Panc1 (cell line): ENCODE data around the gene GCFC2. TPM values are rescaled to one million over a fixed set of nuclear protein-coding genes. Genes with fewer than 3 reads are reported as not detected.

Source experiments
- ATAC-seq: fragments of 200-7000 bp; cut with Tn5 transposase; 2 replicates; pipeline ENCODE4 v1.9.1; 2020; ENCODE audit warnings: mild to moderate bottlenecking, moderate library complexity
- Bru-seq: library from RNA; stranded (reverse); fragments of 400-500 nt; gene quantifications from one replicate; lab custom pipeline; 2021; lab: Mats Ljungman, UMichigan
- BruChase-seq, 2 experiments: library from RNA; stranded (reverse); fragments of 400-500 nt; gene quantifications; one replicate each; lab custom pipeline; 2021; lab: Mats Ljungman, UMichigan
- BruUV-seq: library from RNA; stranded (reverse); fragments of 400-500 nt; replicated peaks from 2 replicates; lab custom pipeline; 2021; lab: Mats Ljungman, UMichigan
- CTCF ChIA-PET: fragments of 300-600 bp; sonication (Branson Sonifier 250); formaldehyde crosslinking; loops from one replicate; lab custom pipeline; 2022; ENCODE audit warnings: antibody characterized with exemption; lab: Charles Lee
- POLR2A ChIA-PET: fragments of 300-600 bp; sonication (Branson Sonifier 250); formaldehyde crosslinking; loops from one replicate; lab custom pipeline; 2022; ENCODE audit warnings: antibody characterized with exemption; lab: Charles Lee
- DNase-seq: peaks from one replicate; pipeline ENCODE4 v3.0.0-alpha.2; 2010; ENCODE audit warnings: low read depth, low spot score
- H3K27ac ChIP-seq: 2 replicates; pipeline ENCODE4 v1.5.1; 2011; ENCODE audit warnings: mild to moderate bottlenecking, low read length, inconsistent platforms
- H3K27me3 ChIP-seq: fragments of 200-500 bp; sonication (Bioruptor generic); 2 replicates; pipeline ENCODE4 v1.6.0; 2014; ENCODE audit warnings: low read length, inconsistent platforms; ENCODE audit not compliant: control insufficient read depth, insufficient read depth
- H3K36me3 ChIP-seq: fragments of 200-500 bp; sonication (Bioruptor generic); 2 replicates; pipeline ENCODE4 v1.5.1; 2014; ENCODE audit warnings: inconsistent platforms, mild to moderate bottlenecking, low read length, moderate library complexity; ENCODE audit not compliant: control insufficient read depth, insufficient read depth
- H3K4me1 ChIP-seq: 2 replicates; pipeline ENCODE4 v1.5.1; 2011; ENCODE audit warnings: inconsistent platforms, mild to moderate bottlenecking, low read length, moderate library complexity; ENCODE audit not compliant: control insufficient read depth, insufficient read depth
- H3K4me3 ChIP-seq, 2 experiments: 2 replicates each; pipeline ENCODE4 v1.5.1; 2011 to 2012; ENCODE audit warnings: low read depth in 2 of 2, low read length in 2 of 2, mild to moderate bottlenecking in 2 of 2, inconsistent platforms in 1 of 2, moderate library complexity in 1 of 2
- H3K9me3 ChIP-seq: fragments of 200-500 bp; sonication (Bioruptor generic); 2 replicates; pipeline ENCODE4 v1.5.1; 2014; ENCODE audit warnings: low read depth, mild to moderate bottlenecking, inconsistent platforms, low read length, moderate library complexity; ENCODE audit not compliant: control insufficient read depth, insufficient read depth
- POLR2AphosphoS5 ChIP-seq: IDR thresholded peaks from 2 replicates; pipeline ENCODE4 v1.6.1; 2012; ENCODE audit warnings: mild to moderate bottlenecking, low read depth, low read length, moderate library complexity
- SIN3A ChIP-seq: IDR thresholded peaks from 2 replicates; pipeline ENCODE4 v1.6.1; 2012; ENCODE audit warnings: low read depth, mild to moderate bottlenecking, low read length, moderate library complexity, borderline replicate concordance; ENCODE audit not compliant: insufficient read depth
- TCF7L2 ChIP-seq: IDR thresholded peaks from 2 replicates; pipeline ENCODE4 v1.6.1; 2011; ENCODE audit warnings: mild to moderate bottlenecking, low read depth, low read length, inconsistent platforms
- in situ Hi-C: cut with HindIII; loops from 2 replicates; pipeline ENCODE4 v1.10.0; 2016; ENCODE audit warnings: low sequenced_read_pairs, low pct_unique_long_range_greater_than_20kb
- intact Hi-C: fragments of 100-400 bp; cut with micrococcal nuclease; formaldehyde crosslinking; loops from one replicate; pipeline ENCODE4 v1.10.0; 2022; ENCODE audit not compliant: unreplicated experiment
- long read RNA-seq: library from polyadenylated mRNA; unstranded; transcript quantifications from one replicate; pipeline ENCODE4 v2.0.0, GENCODE V29; 2021; ENCODE audit not compliant: unreplicated experiment
- polyA plus RNA-seq: library from polyadenylated mRNA; unstranded; fragments of >200 nt; gene quantifications from one replicate; pipeline ENCODE4 v1.2.1, GENCODE V29; 2012; ENCODE audit warnings: missing spikeins; ENCODE audit not compliant: insufficient read length
- total RNA-seq: library from RNA; stranded (reverse); gene quantifications from one replicate; pipeline ENCODE4 v1.2.1, GENCODE V29; 2021; ENCODE audit not compliant: unreplicated experiment
- TF ChIP-seq, protein P1 (sequence below), 2 experiments: IDR thresholded peaks; 2 replicates each; pipeline ENCODE4 v1.6.1; 2011 to 2012; ENCODE audit warnings: low read depth in 2 of 2, control low read depth in 1 of 2, low read length in 1 of 2, mild to moderate bottlenecking in 1 of 2, moderate library complexity in 1 of 2; ENCODE audit not compliant: insufficient read depth in 1 of 2
- TF ChIP-seq, protein P2 (sequence below): fragments of 450-650 bp; IDR thresholded peaks from 2 replicates; pipeline ENCODE4 v1.5.1; 2017; ENCODE audit warnings: mild to moderate bottlenecking

Gene GCFC2
- total RNA-seq: 26.3 TPM
- polyA plus RNA-seq: 9.5 TPM
- Bru-seq, nascent RNA: percentile 77 among the genes with signal in this experiment
- BruChase-seq, experiment 1, labeled RNA remaining after a 2-hour chase: percentile 78 among the genes with signal in this experiment
- percentile 71 among the genes with signal in this experiment for BruChase-seq, experiment 2, labeled RNA remaining after a 6-hour chase
- long read RNA-seq, full-length matches to known transcripts: 35 of 69 reads
- long read RNA-seq, partial matches to known transcripts: 6 of 69 reads
- long read RNA-seq, other reads (novel, unspliced or antisense): 28 of 69 reads

DNA sequence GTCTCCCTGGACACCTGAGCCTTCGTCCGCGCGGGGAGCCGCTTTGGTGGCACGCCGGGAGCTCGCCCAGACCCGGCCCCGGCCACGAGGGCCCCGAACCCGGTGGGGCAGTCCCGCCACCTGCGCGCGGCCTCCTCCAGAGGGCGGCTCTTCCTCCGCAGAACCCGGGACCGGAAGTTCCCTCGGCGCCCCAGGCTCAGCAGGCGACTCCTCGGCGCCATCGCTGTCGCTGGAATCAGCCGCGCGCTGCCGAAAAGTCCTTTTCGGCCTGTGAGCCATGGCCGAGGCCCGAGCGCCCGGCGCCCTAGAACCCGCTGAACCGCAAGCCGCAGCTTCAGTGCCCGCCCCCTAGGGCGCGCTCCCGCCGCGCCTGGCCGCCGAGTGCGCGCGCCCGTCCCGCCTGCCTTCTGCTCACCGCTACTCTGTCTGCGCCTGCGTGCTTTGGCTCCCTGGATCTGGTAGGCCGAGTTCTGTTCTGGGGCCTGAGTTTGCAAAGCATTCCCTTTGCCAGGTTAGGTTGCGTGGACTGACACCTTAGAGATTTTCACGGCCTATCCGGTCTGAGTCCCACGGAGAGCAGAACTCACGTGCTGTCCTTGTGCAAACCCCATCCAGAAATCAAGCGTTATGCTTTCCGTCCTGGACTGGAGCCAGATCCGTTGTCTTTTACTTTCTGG is at the start of gene GCFC2:
TSS of gene GCFC2 (minus strand) at position 339 of the 677 bp plus-strand sequence. CDS start at position 279, 60 bp downstream.
- Histone ChIP-seq H3K4me3 (peak within 1 kb of the TSS; percentile 76 to 79), H3K27me3 (no peaks in the 10 kb centered on the region; the same call in 1 of the 2 replicates), H3K36me3 (peaks cover 5% of the 10 kb centered on the region), H3K27ac (peak within 1 kb of the TSS; percentile 93), H3K4me1 (peaks cover 8% of the 10 kb centered on the region), H3K9me3 (no peaks in the 10 kb centered on the region)
- in situ Hi-C loops: no loop called here
- TF ChIP-seq POLR2AphosphoS5: peak; percentile 80
- TF ChIP-seq, protein P1, sequence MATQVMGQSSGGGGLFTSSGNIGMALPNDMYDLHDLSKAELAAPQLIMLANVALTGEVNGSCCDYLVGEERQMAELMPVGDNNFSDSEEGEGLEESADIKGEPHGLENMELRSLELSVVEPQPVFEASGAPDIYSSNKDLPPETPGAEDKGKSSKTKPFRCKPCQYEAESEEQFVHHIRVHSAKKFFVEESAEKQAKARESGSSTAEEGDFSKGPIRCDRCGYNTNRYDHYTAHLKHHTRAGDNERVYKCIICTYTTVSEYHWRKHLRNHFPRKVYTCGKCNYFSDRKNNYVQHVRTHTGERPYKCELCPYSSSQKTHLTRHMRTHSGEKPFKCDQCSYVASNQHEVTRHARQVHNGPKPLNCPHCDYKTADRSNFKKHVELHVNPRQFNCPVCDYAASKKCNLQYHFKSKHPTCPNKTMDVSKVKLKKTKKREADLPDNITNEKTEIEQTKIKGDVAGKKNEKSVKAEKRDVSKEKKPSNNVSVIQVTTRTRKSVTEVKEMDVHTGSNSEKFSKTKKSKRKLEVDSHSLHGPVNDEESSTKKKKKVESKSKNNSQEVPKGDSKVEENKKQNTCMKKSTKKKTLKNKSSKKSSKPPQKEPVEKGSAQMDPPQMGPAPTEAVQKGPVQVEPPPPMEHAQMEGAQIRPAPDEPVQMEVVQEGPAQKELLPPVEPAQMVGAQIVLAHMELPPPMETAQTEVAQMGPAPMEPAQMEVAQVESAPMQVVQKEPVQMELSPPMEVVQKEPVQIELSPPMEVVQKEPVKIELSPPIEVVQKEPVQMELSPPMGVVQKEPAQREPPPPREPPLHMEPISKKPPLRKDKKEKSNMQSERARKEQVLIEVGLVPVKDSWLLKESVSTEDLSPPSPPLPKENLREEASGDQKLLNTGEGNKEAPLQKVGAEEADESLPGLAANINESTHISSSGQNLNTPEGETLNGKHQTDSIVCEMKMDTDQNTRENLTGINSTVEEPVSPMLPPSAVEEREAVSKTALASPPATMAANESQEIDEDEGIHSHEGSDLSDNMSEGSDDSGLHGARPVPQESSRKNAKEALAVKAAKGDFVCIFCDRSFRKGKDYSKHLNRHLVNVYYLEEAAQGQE (IDR thresholded peaks at IDR 0.05; ENCODE audit: insufficient read depth in 1 of 2, low read depth in 2 of 2, low read length in 1 of 2): no peak
- TF ChIP-seq SIN3A: peak; percentile 47; the same call in 1 of the 2 replicates
- no peak for TF ChIP-seq TCF7L2
- TF ChIP-seq, protein P2, sequence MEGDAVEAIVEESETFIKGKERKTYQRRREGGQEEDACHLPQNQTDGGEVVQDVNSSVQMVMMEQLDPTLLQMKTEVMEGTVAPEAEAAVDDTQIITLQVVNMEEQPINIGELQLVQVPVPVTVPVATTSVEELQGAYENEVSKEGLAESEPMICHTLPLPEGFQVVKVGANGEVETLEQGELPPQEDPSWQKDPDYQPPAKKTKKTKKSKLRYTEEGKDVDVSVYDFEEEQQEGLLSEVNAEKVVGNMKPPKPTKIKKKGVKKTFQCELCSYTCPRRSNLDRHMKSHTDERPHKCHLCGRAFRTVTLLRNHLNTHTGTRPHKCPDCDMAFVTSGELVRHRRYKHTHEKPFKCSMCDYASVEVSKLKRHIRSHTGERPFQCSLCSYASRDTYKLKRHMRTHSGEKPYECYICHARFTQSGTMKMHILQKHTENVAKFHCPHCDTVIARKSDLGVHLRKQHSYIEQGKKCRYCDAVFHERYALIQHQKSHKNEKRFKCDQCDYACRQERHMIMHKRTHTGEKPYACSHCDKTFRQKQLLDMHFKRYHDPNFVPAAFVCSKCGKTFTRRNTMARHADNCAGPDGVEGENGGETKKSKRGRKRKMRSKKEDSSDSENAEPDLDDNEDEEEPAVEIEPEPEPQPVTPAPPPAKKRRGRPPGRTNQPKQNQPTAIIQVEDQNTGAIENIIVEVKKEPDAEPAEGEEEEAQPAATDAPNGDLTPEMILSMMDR: peak; percentile 63
- ChIA-PET POLR2A (interaction anchor here (0.5 kb wide), 1 partner anchor 389 kb away, joined by 3 read pairs; no protein-coding TSS in a partner anchor), CTCF (interaction anchor here (0.5 kb wide), 1 partner anchor 13 kb away, joined by 4 read pairs; no protein-coding TSS in a partner anchor)
- no TSS peak for BruUV-seq
- intact Hi-C loops: no loop called here
- ATAC-seq (peak; percentile 98), DNase-seq (peak; percentile 41)

DNA sequence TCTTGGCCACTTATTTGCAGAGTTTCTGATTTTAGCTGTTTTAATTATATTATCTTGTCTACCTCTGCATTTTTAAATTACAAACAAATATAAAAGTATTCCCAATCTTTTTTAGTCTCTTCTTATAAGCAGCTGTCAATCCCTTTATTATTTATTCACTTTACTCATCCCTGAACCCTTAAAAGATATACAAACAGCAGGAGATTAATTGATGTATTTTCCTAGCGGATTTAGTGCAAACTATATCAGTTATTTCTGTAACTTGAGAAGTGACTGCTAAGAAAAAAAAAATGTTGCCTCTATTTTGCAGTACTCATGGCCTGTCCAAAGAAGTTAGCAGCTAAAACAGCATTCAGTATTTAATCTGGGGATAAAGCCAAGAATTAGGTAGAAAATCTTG is 42.1 kb upstream of the GCFC2 start:
- TF ChIP-seq, protein P2: no peak
- in situ Hi-C loops: no loop called here
- POLR2A ChIA-PET: no interaction called here
- DNase-seq (no peak), ATAC-seq (no peak)
- CTCF ChIA-PET: no interaction called here
- Histone ChIP-seq H3K27me3 (no peaks in the 10 kb centered on the region), H3K36me3 (no peaks in the 10 kb centered on the region), H3K27ac (no peak overlapping the region), H3K4me1 (no peaks in the 10 kb centered on the region), H3K4me3 (no peak overlapping the region), H3K9me3 (no peaks in the 10 kb centered on the region)
- intact Hi-C loops: no loop called here
- BruUV-seq: no TSS peak
